HepG2 (cell line): ENCODE results near the gene FNDC8. TPM values are rescaled to one million over a fixed set of nuclear protein-coding genes. Genes with fewer than 3 reads are reported as not detected.
"Not testable (repeated sequence)": the region's sequence is repeated elsewhere in the genome, so short reads cannot be mapped to it uniquely, and the experiment has no call there.

Source experiments
- ATAC-seq: fragments of 200-7000 bp; cut with Tn5 transposase; 3 replicates; pipeline ENCODE4 v1.9.1; 2020; ENCODE audit warnings: mild to moderate bottlenecking, moderate library complexity
- BruUV-seq: library from RNA; stranded (reverse); fragments of 400-500 nt; replicated peaks from 2 replicates; lab custom pipeline; 2021; lab: Mats Ljungman, UMichigan
- CTCF ChIA-PET: fragments of 300-600 bp; formaldehyde crosslinking; extraction: SDS; loops from one replicate; lab custom pipeline; 2021; ENCODE audit warnings: low total read pairs, inconsistent platforms, low intra/inter-chr PET ratio; lab: Yijun Ruan, JAX
- POLR2A ChIA-PET: fragments of 350-600 bp; sonication (Branson Sonifier 250); formaldehyde crosslinking; loops from one replicate; lab custom pipeline; 2020; ENCODE audit warnings: antibody characterized with exemption, inconsistent platforms; lab: Yijun Ruan, JAX
- DNase-seq: peaks from one replicate; pipeline ENCODE4 v3.0.0-alpha.2; 2015; ENCODE audit warnings: low spot score
- FAIRE-seq: peaks from 3 replicates; lab custom pipeline; 2011; peaks lifted over from hg19 to GRCh38; lab: Jason Lieb, UNC
- H2AFZ ChIP-seq: one replicate; pipeline ENCODE4 v1.6.1; 2011; ENCODE audit warnings: low read length, inconsistent platforms
- H3K27ac ChIP-seq: fragments of 300-600 bp; 3 replicates; pipeline ENCODE4 v1.8.0; 2011; ENCODE audit warnings: mixed run types, mild to moderate bottlenecking, mixed read lengths, low read length, inconsistent platforms; ENCODE audit not compliant: insufficient read depth; ENCODE audit errors: extremely low read length
- H3K27me3 ChIP-seq, 2 experiments: fragments of 200-600 bp in 1 of 2; 2 replicates in 1 of 2; 3 replicates in 1 of 2; pipeline versions ENCODE4 v1.6.0 to v1.8.0; 2011; ENCODE audit warnings: low read length in 2 of 2, mild to moderate bottlenecking in 2 of 2, moderate library complexity in 2 of 2, inconsistent platforms in 1 of 2; ENCODE audit not compliant: insufficient read depth in 2 of 2, control insufficient read depth in 1 of 2
- H3K36me3 ChIP-seq, 2 experiments: fragments of 200-600 bp in 1 of 2; replicated peaks in 1 of 2; 2 replicates in 1 of 2; 3 replicates in 1 of 2; pipeline versions ENCODE4 v1.5.1 to v1.8.0; 2011; ENCODE audit warnings: low read length in 2 of 2, inconsistent platforms in 1 of 2; ENCODE audit not compliant: insufficient read depth in 2 of 2, control insufficient read depth in 1 of 2
- H3K4me1 ChIP-seq: 2 replicates; pipeline ENCODE4 v1.5.1; 2012; ENCODE audit warnings: low read length, inconsistent platforms; ENCODE audit not compliant: insufficient read depth
- H3K4me2 ChIP-seq: 2 replicates; pipeline ENCODE4 v1.6.0; 2011; ENCODE audit warnings: low read depth, low read length, inconsistent platforms
- H3K4me3 ChIP-seq, 3 experiments: fragments of 200-600 bp in 1 of 3; sonication (generic), shearing (Covaris generic) in 1 of 3; replicated peaks in 1 of 3; 2 replicates each; pipeline ENCODE4 v1.5.1; 2011 to 2016; ENCODE audit warnings: low read length in 3 of 3, inconsistent platforms in 2 of 3, low read depth in 2 of 3, mild to moderate bottlenecking in 2 of 3, control low read depth in 1 of 3, mixed read lengths in 1 of 3; ENCODE audit not compliant: insufficient read depth in 1 of 3
- H3K79me2 ChIP-seq: one replicate; pipeline ENCODE4 v1.6.1; 2011; ENCODE audit warnings: low read length, inconsistent platforms; ENCODE audit not compliant: insufficient read depth
- H3K9ac ChIP-seq: 2 replicates; pipeline ENCODE4 v1.6.0; 2011; ENCODE audit warnings: mild to moderate bottlenecking, low read depth, low read length, inconsistent platforms; ENCODE audit not compliant: insufficient read depth
- H3K9me3 ChIP-seq: 2 replicates; pipeline ENCODE4 v1.5.1; 2012; ENCODE audit warnings: mild to moderate bottlenecking, low read length
- H4K20me1 ChIP-seq: 2 replicates; pipeline ENCODE4 v1.6.0; 2011; ENCODE audit warnings: inconsistent platforms, mild to moderate bottlenecking, low read length, moderate library complexity; ENCODE audit not compliant: insufficient read depth
- CEBPB ChIP-seq: IDR thresholded peaks from 2 replicates; pipeline ENCODE4 v1.6.1; 2011; ENCODE audit warnings: low read depth, low read length, improper control_type of control experiment, borderline replicate concordance
- FOXP1 ChIP-seq, 2 experiments: fragments of 450-650 bp in 1 of 2; IDR thresholded peaks; 2 replicates each; pipeline ENCODE4 v1.6.1; 2017 to 2018; ENCODE audit warnings: antibody characterized with exemption in 1 of 2
- TEAD3 ChIP-seq: optimal IDR thresholded peaks from 2 replicates; pipeline ENCODE3; 2016; ENCODE audit warnings: borderline replicate concordance
- ZBTB38 ChIP-seq: sonication (generic); formaldehyde crosslinking; IDR thresholded peaks from 2 replicates; pipeline ENCODE4 v1.5.1; 2020; ENCODE audit warnings: mild to moderate bottlenecking, missing genetic modification reagents
- ZNF552 ChIP-seq: sonication (generic); formaldehyde crosslinking; IDR thresholded peaks from 2 replicates; pipeline ENCODE4 v1.9.0; 2022; ENCODE audit warnings: missing genetic modification reagents, mild to moderate bottlenecking, borderline replicate concordance
- WGBS: methylation state at CpG from one replicate; pipeline ENCODE4 v1.1.6; 2017; ENCODE audit warnings: low lambda C conversion rate; 5-methylcytosine and 5-hydroxymethylcytosine counted together
- in situ Hi-C: cut with HindIII; loops from 2 replicates; pipeline ENCODE4 v1.10.0; 2017; ENCODE audit warnings: low pct_unique_long_range_greater_than_20kb; ENCODE audit not compliant: extremely low pct_ligation_motif_present
- intact Hi-C: fragments of 100-400 bp; cut with micrococcal nuclease; formaldehyde crosslinking; loops from one replicate; pipeline ENCODE4 v1.10.0; 2022; ENCODE audit not compliant: unreplicated experiment
- polyA plus RNA-seq, 8 experiments: library from polyadenylated mRNA; depleted of rRNA in 3 of 8; stranded (reverse) in 7 of 8; unstranded in 1 of 8; fragments of >200 nt; fragmentation: Illumina TruSeq in 4 of 8; extraction: Trizol in 4 of 8; gene quantifications; 2 replicates each; pipeline versions ENCODE4 v1.2.1 to v1.2.3, GENCODE V29; 2011 to 2016; ENCODE audit warnings: low read depth in 4 of 8, missing spikeins in 1 of 8, mixed read lengths in 1 of 8; ENCODE audit not compliant: insufficient read depth in 1 of 8
- total RNA-seq, 5 experiments: library from RNA; depleted of rRNA; stranded (reverse); fragments of >200 nt; fragmentation: Illumina TruSeq; extraction: Trizol; gene quantifications; 2 replicates each; pipeline ENCODE4 v1.2.3, GENCODE V29; 2016; ENCODE audit warnings: low read depth in 1 of 5
- TF ChIP-seq, protein P1 (sequence below): sonication (generic); formaldehyde crosslinking; IDR thresholded peaks from 2 replicates; pipeline ENCODE4 v1.4.0; 2020; ENCODE audit warnings: missing genetic modification reagents

FNDC8 gene
- total and polyA plus RNA-seq, 2 of the 13 experiments (the other 11 are each of a cell fraction or from before 2014, with no cell fraction given) = not detected

DNA sequence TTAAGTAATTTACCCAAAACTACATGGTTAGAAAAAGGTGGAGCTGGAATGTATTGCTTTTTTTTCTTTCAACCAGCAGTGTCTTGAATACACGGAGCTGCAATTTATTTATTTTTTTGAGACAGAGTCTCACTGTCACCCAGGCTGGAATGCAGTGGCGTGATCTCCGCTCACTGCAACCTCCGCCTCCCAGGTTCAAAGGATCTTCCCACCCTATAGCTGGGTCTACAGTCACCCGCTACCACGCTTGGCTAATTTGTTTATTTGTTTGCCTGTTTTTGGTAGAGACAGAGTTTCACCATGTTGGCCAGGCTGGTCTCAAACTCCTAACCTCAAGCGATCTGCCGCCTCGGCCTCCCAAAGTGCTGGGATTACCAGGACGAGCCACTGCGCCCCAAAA lies 30.7 kb upstream of the FNDC8 start:
- H2AFZ ChIP-seq; intact Hi-C loops; H3K36me3 ChIP-seq; BruUV-seq; H3K4me2 ChIP-seq; H4K20me1 ChIP-seq; in situ Hi-C loops; H3K27me3 ChIP-seq; H3K4me3 ChIP-seq; H3K9ac ChIP-seq; FAIRE-seq; ATAC-seq; H3K9me3 ChIP-seq; TF ChIP-seq FOXP1 (IDR thresholded peaks at IDR 0.05): not testable (repeated sequence)
- Histone ChIP-seq H3K4me1 (peaks cover 34% of the 10 kb centered on the region), H3K27ac (peak overlapping the region; percentile 77), H3K79me2 (peaks cover 27% of the 10 kb centered on the region)
- 77% methylated on average over 11 of the region's 11 CpGs for WGBS
- peak; percentile 5 for DNase-seq
- POLR2A ChIA-PET = interaction anchor here (1.9 to 2.5 kb wide), 2 partner anchors 28 to 110 kb away, joined by 12 to 20 read pairs; partner anchors contain the start of genes LIG3 and RFFL
- CTCF ChIA-PET = interaction anchor here (3.0 kb wide), 1 partner anchor 93 kb away, joined by 21 read pairs; no protein-coding TSS in a partner anchor
- TF ChIP-seq FOXP1 (CRISPR knock-in tag; IDR thresholded peaks at IDR 0.05) (0 out of 2 replicates have a peak, but pooled peaks have one; percentile 17), ZBTB38 (CRISPR knock-in tag) (peak; percentile 75; the same call in 1 of the 2 replicates)
- TF ChIP-seq, protein P1, sequence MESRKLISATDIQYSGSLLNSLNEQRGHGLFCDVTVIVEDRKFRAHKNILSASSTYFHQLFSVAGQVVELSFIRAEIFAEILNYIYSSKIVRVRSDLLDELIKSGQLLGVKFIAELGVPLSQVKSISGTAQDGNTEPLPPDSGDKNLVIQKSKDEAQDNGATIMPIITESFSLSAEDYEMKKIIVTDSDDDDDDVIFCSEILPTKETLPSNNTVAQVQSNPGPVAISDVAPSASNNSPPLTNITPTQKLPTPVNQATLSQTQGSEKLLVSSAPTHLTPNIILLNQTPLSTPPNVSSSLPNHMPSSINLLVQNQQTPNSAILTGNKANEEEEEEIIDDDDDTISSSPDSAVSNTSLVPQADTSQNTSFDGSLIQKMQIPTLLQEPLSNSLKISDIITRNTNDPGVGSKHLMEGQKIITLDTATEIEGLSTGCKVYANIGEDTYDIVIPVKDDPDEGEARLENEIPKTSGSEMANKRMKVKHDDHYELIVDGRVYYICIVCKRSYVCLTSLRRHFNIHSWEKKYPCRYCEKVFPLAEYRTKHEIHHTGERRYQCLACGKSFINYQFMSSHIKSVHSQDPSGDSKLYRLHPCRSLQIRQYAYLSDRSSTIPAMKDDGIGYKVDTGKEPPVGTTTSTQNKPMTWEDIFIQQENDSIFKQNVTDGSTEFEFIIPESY (CRISPR knock-in tag) = peak; percentile 81; the same call in 1 of the 2 replicates

DNA sequence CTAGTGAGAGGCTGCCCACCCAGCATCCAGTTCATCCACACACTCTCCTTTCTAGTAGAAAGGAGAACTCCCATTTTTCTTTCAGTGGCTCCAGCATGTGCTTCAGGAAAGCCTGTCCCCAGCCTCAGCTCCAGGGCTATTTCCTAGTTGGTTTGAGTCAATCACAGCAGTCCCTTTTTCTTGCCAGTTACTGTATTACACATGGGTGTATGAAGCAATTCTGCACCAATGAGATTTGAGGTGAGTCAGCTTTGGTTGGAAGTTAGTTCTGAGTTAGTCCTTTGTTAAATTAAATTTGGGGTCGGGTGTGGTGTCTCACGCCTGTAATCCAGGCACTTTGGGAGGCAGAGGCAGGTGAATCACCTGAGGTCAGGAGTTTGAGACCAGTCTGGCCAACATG lies 26.5 kb upstream of the FNDC8 start:
- H3K27ac ChIP-seq = no peak overlapping the region
- POLR2A ChIA-PET = no interaction called here
- in situ Hi-C loops = no loop called here

More for the DNA sequence above, 26.5 kb upstream of the FNDC8 start:
- CTCF ChIA-PET = no interaction called here
- Histone ChIP-seq H3K79me2 (no peaks in the 10 kb centered on the region), H3K4me2 (no peak overlapping the region), H3K4me1 (peaks cover 12% of the 10 kb centered on the region), H3K36me3 (0 out of 5 replicates have a peak, but pooled peaks cover 0 to 7% of the 10 kb centered on the region in 2 experiments), H4K20me1 (no peaks in the 10 kb centered on the region), H3K4me3 (no peak overlapping the region), H3K27me3 (no peaks in the 10 kb centered on the region), H3K9ac (no peak overlapping the region), H2AFZ (no peak overlapping the region), H3K9me3 (no peaks in the 10 kb centered on the region)
- WGBS = 88% methylated on average over 2 of the region's 2 CpGs
- ATAC-seq = no peak
- intact Hi-C loops = no loop called here
- peak; percentile 20; the same call in 1 of the 2 replicates for TF ChIP-seq CEBPB
- no peak for TF ChIP-seq TEAD3 (CRISPR knock-in tag)
- no peak for TF ChIP-seq ZNF552
- FAIRE-seq = no peak
- peak; percentile 14 for DNase-seq
- BruUV-seq = no TSS peak
